ENCODE data around the gene KLHL17. TPM values are rescaled to one million over a fixed set of nuclear protein-coding genes. Genes with fewer than 3 reads are reported as not detected.
A peak's percentile ranks its signal among the peaks of the same experiment; 100 is the strongest.

KLHL17 gene
- total and polyA plus RNA-seq, 11 donors, result 1.6 to 6.8 (median 4.7) TPM

DNA sequence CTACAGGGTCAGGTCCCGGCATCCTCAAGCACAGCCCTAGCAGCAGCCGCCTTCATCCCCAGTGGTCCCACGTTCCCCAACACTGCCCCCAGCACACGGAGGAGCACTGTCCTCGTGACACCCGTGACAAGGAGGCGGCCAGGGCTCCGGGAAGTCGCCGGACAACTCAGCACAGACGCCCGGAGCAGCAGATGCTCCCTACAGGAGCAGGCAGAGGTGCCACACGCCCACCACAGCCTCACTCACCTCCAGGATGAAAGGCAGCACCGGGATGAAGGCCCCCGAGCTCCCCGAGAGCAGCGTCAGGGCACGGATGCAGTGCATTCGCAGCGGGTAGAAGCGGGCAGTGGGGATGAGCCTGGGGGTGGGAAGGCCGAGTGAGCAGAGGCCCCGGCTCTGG is 9.5 kb upstream of the KLHL17 start:
- Histone ChIP-seq H3K27ac (no peak overlapping the region), H3K27me3 (no peaks in the 10 kb centered on the region), H3K4me1 (no peaks in the 10 kb centered on the region), H3K4me3 (no peak overlapping the region), H3K36me3 (peaks cover 0 to 99% (median 93%) of the 10 kb centered on the region in 9 donors), H3K9me3 (no peaks in the 10 kb centered on the region)
- DNase-seq, result no peak
- no peak for ATAC-seq
- 92 to 95% (median 94%) methylated on average over 18 to 23 of the region's 23 CpGs for WGBS, 4 donors
- intact Hi-C loops (cut with DNase I), result loop anchor here in 2 of 10 donors (5.0 to 10.0 kb wide), 2 partner anchors 39 to 46 kb away; no protein-coding TSS in a partner anchor
- TF ChIP-seq POLR2A (IDR thresholded peaks at IDR 0.05), result no peak
- TF ChIP-seq, protein P1, sequence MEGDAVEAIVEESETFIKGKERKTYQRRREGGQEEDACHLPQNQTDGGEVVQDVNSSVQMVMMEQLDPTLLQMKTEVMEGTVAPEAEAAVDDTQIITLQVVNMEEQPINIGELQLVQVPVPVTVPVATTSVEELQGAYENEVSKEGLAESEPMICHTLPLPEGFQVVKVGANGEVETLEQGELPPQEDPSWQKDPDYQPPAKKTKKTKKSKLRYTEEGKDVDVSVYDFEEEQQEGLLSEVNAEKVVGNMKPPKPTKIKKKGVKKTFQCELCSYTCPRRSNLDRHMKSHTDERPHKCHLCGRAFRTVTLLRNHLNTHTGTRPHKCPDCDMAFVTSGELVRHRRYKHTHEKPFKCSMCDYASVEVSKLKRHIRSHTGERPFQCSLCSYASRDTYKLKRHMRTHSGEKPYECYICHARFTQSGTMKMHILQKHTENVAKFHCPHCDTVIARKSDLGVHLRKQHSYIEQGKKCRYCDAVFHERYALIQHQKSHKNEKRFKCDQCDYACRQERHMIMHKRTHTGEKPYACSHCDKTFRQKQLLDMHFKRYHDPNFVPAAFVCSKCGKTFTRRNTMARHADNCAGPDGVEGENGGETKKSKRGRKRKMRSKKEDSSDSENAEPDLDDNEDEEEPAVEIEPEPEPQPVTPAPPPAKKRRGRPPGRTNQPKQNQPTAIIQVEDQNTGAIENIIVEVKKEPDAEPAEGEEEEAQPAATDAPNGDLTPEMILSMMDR (IDR thresholded peaks at IDR 0.05), result no peak

DNA sequence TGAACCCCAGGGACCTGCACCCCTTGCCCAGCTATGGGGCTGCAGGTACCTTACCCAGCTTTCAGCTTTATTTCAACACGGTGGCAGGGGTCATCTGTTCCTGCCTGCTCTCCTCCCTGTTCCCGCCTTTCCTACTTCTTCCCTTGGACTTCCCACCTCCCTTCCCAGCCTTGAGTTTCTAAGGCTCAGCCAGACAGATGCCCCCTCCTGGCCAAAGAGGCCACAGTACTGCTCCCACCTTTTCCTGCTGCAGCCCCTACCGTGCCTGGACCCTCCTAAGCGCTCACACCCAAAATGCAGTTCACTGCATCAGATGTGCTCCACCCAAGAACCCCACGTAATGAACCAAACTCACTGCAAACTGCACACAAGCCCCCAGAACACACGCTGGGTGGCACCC is 9.0 kb upstream of the KLHL17 start:
- TF ChIP-seq, protein P1 (IDR thresholded peaks at IDR 0.05), result peak in 4 of 12 donors; percentile 12 to 22 (median 14)
- TF ChIP-seq POLR2A (IDR thresholded peaks at IDR 0.05), result no peak
- H3K9me3 ChIP-seq, result no peaks in the 10 kb centered on the region
- DNase-seq, result no peak
- 71 to 75% (median 72%) methylated on average over 6 of the region's 6 CpGs for WGBS, 4 donors
- H3K36me3 ChIP-seq, result peaks cover 0 to 99% (median 93%) of the 10 kb centered on the region in 9 donors
- no peaks in the 10 kb centered on the region for H3K27me3 ChIP-seq
- intact Hi-C loops (cut with DNase I), result loop anchor here in 2 of 10 donors (5.0 to 10.0 kb wide), 2 partner anchors 39 to 47 kb away; no protein-coding TSS in a partner anchor
- H3K4me1 ChIP-seq, result no peaks in the 10 kb centered on the region
- ATAC-seq, result no peak
- no peak overlapping the region for H3K4me3 ChIP-seq
- H3K27ac ChIP-seq, result no peak overlapping the region

DNA sequence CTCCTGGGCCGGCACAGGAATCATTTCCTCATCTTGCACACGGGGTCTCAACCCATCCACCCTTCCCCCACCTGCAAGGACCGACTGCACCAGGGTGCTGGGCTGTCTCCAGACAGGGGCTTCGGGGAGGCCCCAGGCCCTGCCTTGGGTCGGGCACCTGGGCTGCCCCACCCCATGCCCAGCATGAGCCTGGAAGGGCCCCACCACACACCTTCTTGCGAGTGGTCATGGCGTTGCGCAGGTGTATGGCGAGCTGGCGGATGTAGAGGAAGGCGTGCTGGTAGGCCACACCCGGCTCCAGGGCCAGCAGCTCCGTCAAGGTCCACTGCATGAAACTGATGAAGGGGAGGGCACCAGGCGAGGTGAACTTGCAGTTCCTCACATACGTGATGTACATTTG is 8.2 kb upstream of the KLHL17 start:
- Histone ChIP-seq H3K4me3 (no peak overlapping the region), H3K36me3 (peaks cover 0 to 99% (median 95%) of the 10 kb centered on the region in 9 donors), H3K27me3 (no peaks in the 10 kb centered on the region), H3K4me1 (peaks cover 0 to 3% (median under 1%) of the 10 kb centered on the region in 12 donors), H3K9me3 (no peaks in the 10 kb centered on the region), H3K27ac (no peak overlapping the region)
- intact Hi-C loops (cut with DNase I), result loop anchor here in 2 of 10 donors (5.0 to 10.0 kb wide), 2 partner anchors 40 to 47 kb away; no protein-coding TSS in a partner anchor
- ATAC-seq, result no peak
- no peak for DNase-seq
- WGBS, 4 donors, result 86 to 94% (median 91%) methylated on average over 14 to 15 of the region's 15 CpGs
- no peak for TF ChIP-seq POLR2A (IDR thresholded peaks at IDR 0.05)
- TF ChIP-seq, protein P1 (IDR thresholded peaks at IDR 0.05), result no peak

DNA sequence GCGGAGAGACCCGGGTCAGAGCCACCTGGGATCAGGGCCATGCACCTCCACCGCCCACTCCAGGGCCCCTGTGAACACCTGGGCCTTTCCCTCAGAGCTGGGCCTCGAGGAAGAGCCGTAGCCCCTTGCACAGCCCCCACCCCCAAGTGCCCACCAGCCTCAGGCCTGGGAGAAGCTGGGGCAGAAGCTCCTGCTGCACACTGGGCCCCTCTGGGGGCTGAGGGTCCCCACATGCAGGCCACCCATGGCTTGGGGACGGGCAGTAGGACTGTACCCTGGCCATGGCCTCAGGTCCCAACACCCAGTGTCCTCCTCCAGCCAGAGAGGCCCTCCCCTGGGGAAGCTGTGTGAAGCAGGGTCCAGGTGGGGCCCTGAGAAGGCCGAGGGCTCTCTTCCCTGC is 7.8 kb upstream of the KLHL17 start:
- Histone ChIP-seq H3K9me3 (no peaks in the 10 kb centered on the region), H3K4me1 (peaks cover 0 to 7% (median 4%) of the 10 kb centered on the region in 12 donors), H3K4me3 (no peak overlapping the region), H3K36me3 (peaks cover 0 to 95% (median 92%) of the 10 kb centered on the region in 9 donors), H3K27me3 (no peaks in the 10 kb centered on the region), H3K27ac (no peak overlapping the region)
- TF ChIP-seq POLR2A (IDR thresholded peaks at IDR 0.05), result no peak
- TF ChIP-seq, protein P1 (IDR thresholded peaks at IDR 0.05), result no peak
- DNase-seq (no peak), ATAC-seq (no peak)
- intact Hi-C loops (cut with DNase I), result loop anchor here in 2 of 10 donors (5.0 to 10.0 kb wide), 2 partner anchors 40 to 48 kb away; no protein-coding TSS in a partner anchor
- 87 to 97% (median 90%) methylated on average over 2 to 7 of the region's 7 CpGs for WGBS, 4 donors

All from heart left ventricle (tissue), 16 donors.